ENCODE data around the gene SERTAD4. TPM values are rescaled to one million over a fixed set of nuclear protein-coding genes. Genes with fewer than 3 reads are reported as not detected.

Gene SERTAD4
- total RNA-seq, 1 experiment from 2014 or later, result 8.0 TPM

DNA sequence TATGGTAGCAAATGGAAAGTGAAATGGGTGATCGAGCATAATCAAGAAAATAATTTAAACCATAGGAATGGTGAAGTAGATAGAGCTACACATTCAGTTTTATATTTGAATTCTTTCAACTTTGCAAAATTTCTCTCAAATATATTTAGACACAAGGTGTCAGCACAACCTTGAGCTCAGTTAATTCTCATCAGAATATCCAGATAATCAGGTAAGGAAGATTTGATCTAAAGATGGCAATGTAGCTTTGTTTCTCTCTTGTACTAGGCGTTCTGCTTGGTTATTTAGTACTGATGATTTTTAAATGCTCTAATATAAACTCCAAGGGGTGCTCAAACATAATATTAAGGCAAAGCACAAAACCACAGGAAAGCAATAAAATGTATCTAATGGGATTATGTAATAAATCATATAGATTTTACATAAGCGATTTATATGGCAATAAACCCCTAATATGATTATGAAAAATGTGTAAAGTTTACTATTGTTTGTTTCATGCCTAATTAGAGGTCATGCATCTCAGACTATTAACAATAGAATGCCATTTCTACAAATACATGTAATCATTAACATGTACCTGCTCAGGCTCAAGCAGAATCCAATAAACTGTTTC lies 32.4 kb upstream of the SERTAD4 start:
- Histone ChIP-seq H3K4me1 (ENCODE audit: insufficient read depth, low read length, poor library complexity, severe bottlenecking) (peaks cover 19% of the 10 kb centered on the region), H3K36me3 (ENCODE audit: insufficient read depth, low read length, poor library complexity, severe bottlenecking) (no peaks in the 10 kb centered on the region), H3K4me3 (ENCODE audit: low read depth, low read length, poor library complexity, severe bottlenecking) (no peak overlapping the region), H3K9me3 (ENCODE audit: low read depth, low read length, poor library complexity, severe bottlenecking) (peaks cover 17% of the 10 kb centered on the region), H3K27ac (ENCODE audit: low read depth, low read length, poor library complexity, severe bottlenecking) (no peak overlapping the region), H3K27me3 (replicated peaks; ENCODE audit: insufficient read depth, low read depth, low read length, poor library complexity) (peaks cover 30% of the 10 kb centered on the region)
- ChIA-PET CTCF (no interaction called here), POLR2A (ENCODE audit: low non-redundant PET) (interaction anchor here (0.6 kb wide), 1 partner anchor 9 kb away, joined by 4 read pairs; no protein-coding TSS in a partner anchor)
- intact Hi-C loops (cut with micrococcal nuclease; ENCODE audit: unreplicated experiment), result loop anchor here (1.0 kb wide), 1 partner anchor 111 kb away; no protein-coding TSS in a partner anchor
- DNase-seq (ENCODE audit: low spot score), result peak; percentile 33
- TF ChIP-seq EZH2 (IDR thresholded peaks at IDR 0.05; ENCODE audit: borderline replicate concordance, low read depth, low read length, poor library complexity, severe bottlenecking), result no peak
- TF ChIP-seq, protein P1, sequence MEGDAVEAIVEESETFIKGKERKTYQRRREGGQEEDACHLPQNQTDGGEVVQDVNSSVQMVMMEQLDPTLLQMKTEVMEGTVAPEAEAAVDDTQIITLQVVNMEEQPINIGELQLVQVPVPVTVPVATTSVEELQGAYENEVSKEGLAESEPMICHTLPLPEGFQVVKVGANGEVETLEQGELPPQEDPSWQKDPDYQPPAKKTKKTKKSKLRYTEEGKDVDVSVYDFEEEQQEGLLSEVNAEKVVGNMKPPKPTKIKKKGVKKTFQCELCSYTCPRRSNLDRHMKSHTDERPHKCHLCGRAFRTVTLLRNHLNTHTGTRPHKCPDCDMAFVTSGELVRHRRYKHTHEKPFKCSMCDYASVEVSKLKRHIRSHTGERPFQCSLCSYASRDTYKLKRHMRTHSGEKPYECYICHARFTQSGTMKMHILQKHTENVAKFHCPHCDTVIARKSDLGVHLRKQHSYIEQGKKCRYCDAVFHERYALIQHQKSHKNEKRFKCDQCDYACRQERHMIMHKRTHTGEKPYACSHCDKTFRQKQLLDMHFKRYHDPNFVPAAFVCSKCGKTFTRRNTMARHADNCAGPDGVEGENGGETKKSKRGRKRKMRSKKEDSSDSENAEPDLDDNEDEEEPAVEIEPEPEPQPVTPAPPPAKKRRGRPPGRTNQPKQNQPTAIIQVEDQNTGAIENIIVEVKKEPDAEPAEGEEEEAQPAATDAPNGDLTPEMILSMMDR (conservative IDR thresholded peaks at IDR 0.05; ENCODE audit: low read depth, low read length), result peak; percentile 34; the same call in 1 of the 2 replicates
- BruUV-seq (replicated peaks), result no TSS peak

DNA sequence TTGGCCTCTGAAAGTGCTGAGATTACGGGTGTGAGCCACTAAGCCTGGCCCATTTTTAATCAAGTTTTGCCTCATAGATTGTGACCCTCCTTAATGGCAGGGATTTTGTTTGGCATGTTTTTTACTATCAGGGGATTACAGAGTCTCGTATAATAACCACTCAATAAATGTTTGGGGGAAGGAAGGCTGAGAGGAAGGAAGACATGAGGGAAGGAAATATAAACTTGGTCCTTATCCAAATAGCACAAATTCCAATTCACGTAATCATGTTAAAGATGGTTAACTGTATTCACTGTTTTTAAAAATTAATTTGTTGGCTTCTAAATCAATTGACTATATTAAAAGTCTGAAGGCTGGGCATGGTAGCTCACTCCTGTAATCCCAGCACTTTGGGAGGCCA lies 30.9 kb upstream of the SERTAD4 start:
- H3K27me3 ChIP-seq (replicated peaks; ENCODE audit: insufficient read depth, low read depth, low read length, poor library complexity), result peaks cover 30% of the 10 kb centered on the region
- no peak overlapping the region for H3K27ac ChIP-seq (ENCODE audit: low read depth, low read length, poor library complexity, severe bottlenecking)
- peaks cover 5% of the 10 kb centered on the region for H3K9me3 ChIP-seq (ENCODE audit: low read depth, low read length, poor library complexity, severe bottlenecking)
- ChIA-PET POLR2A (ENCODE audit: low non-redundant PET) (no interaction called here), CTCF (interaction anchor here (0.5 kb wide), 1 partner anchor 90 kb away, joined by 26 read pairs; no protein-coding TSS in a partner anchor)
- peaks cover 19% of the 10 kb centered on the region for H3K4me1 ChIP-seq (ENCODE audit: insufficient read depth, low read length, poor library complexity, severe bottlenecking)
- BruUV-seq (replicated peaks), result no TSS peak
- peak; percentile 43 for DNase-seq (ENCODE audit: low spot score)
- no peak overlapping the region for H3K4me3 ChIP-seq (ENCODE audit: low read depth, low read length, poor library complexity, severe bottlenecking)
- intact Hi-C loops (cut with micrococcal nuclease; ENCODE audit: unreplicated experiment), result no loop called here
- TF ChIP-seq EZH2 (IDR thresholded peaks at IDR 0.05; ENCODE audit: borderline replicate concordance, low read depth, low read length, poor library complexity, severe bottlenecking), result no peak
- TF ChIP-seq, protein P1 (conservative IDR thresholded peaks at IDR 0.05; ENCODE audit: low read depth, low read length), result no peak
- H3K36me3 ChIP-seq (ENCODE audit: insufficient read depth, low read length, poor library complexity, severe bottlenecking), result no peaks in the 10 kb centered on the region

DNA sequence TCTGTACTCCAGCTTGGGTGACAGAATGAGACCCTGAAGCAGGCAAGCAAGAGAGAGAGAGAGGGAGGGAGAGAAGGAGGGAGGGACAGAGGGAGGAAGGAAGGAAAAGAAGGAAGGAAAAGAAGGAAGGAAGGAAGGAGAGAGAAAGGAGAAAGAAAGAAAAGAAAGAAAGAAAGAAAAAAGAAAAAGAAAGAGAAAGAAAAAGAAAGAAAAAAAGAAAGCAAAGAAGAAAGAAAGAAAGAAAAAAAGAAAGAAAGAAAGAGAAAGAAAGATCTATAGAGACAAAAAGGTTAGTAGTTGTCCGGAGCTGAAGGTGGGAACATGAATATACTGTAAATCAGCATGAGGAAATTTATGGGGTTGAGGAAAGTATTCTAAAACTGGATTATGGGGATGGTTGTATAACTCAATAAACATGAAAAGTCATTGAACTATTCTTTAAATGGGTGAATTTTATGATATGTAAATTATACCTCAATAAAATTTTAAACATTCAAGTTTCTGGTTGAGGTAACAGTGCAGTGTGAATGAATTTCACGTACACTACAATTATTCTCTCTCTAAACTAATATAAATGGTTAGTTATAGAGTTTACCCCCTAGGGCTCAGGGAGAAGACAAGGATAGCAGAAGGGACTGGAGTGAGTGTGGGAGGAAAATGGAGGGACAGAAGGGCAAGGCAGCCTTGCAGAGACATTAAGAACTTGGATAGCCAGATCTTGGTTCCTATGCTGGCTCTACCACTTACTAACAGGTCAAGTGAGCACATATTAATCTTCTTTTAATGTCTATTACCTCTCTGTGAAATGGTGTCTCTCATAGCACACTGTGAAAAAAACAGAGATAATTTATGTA lies 24.8 kb upstream of the SERTAD4 start:
- no TSS peak for BruUV-seq (replicated peaks)
- CTCF ChIA-PET, result no interaction called here
- no peak overlapping the region for H3K27ac ChIP-seq (ENCODE audit: low read depth, low read length, poor library complexity, severe bottlenecking)
- H3K36me3 ChIP-seq (ENCODE audit: insufficient read depth, low read length, poor library complexity, severe bottlenecking), result no peaks in the 10 kb centered on the region
- peaks cover 7% of the 10 kb centered on the region for H3K27me3 ChIP-seq (replicated peaks; ENCODE audit: insufficient read depth, low read depth, low read length, poor library complexity)
- H3K9me3 ChIP-seq (ENCODE audit: low read depth, low read length, poor library complexity, severe bottlenecking), result no peaks in the 10 kb centered on the region
- no peak overlapping the region for H3K4me3 ChIP-seq (ENCODE audit: low read depth, low read length, poor library complexity, severe bottlenecking)
- DNase-seq (ENCODE audit: low spot score), result no peak
- no peaks in the 10 kb centered on the region for H3K4me1 ChIP-seq (ENCODE audit: insufficient read depth, low read length, poor library complexity, severe bottlenecking)
- intact Hi-C loops (cut with micrococcal nuclease; ENCODE audit: unreplicated experiment), result no loop called here
- no peak for TF ChIP-seq EZH2 (IDR thresholded peaks at IDR 0.05; ENCODE audit: borderline replicate concordance, low read depth, low read length, poor library complexity, severe bottlenecking)
- TF ChIP-seq, protein P1 (conservative IDR thresholded peaks at IDR 0.05; ENCODE audit: low read depth, low read length), result no peak
- POLR2A ChIA-PET (ENCODE audit: low non-redundant PET), result no interaction called here
